HCT116 (cell line): ENCODE data around the gene DLG2. TPM values are rescaled to one million over a fixed set of nuclear protein-coding genes. Genes with fewer than 3 reads are reported as not detected.

ENCODE experiments used
- ATAC-seq: fragments of 200-7000 bp; cut with Tn5 transposase; 2 replicates; pipeline ENCODE4 v1.9.1; 2020; ENCODE audit warnings: mild to moderate bottlenecking, moderate library complexity
- BruUV-seq: library from RNA; stranded (reverse); fragments of 400-500 nt; replicated peaks from 2 replicates; lab custom pipeline; 2021; lab: Mats Ljungman, UMichigan
- CTCF ChIA-PET: fragments of 300-600 bp; sonication (Branson Sonifier 250); formaldehyde crosslinking; loops from one replicate; lab custom pipeline; 2021; ENCODE audit warnings: antibody characterized with exemption; lab: Charles Lee
- POLR2A ChIA-PET: fragments of 300-600, 350-600 bp; sonication (Branson Sonifier 250); formaldehyde crosslinking; loops from one replicate; lab custom pipeline; 2021; ENCODE audit warnings: antibody characterized with exemption; lab: Charles Lee
- RAD21 ChIA-PET, 2 experiments: fragments of 300-600 bp; sonication (Branson Sonifier 250); formaldehyde crosslinking; loops; one replicate each; lab custom pipeline; 2023; ENCODE audit warnings: low total read pairs in 2 of 2; ENCODE audit not compliant: uncharacterized antibody in 2 of 2, unreplicated experiment in 2 of 2, low non-redundant PET in 1 of 2; lab: Charles Lee
- DNase-seq: peaks from one replicate; pipeline ENCODE4 v3.0.0-alpha.2; 2010; ENCODE audit warnings: low read depth, low spot score
- H2AFZ ChIP-seq: fragments of 200-600 bp; shearing (Covaris generic), sonication (generic); 2 replicates; pipeline ENCODE4 v1.6.1; 2017; ENCODE audit warnings: low read depth, mixed run types, mixed read lengths, antibody characterized with exemption, low read length; ENCODE audit not compliant: poor library complexity, severe bottlenecking
- H3K27ac ChIP-seq: 2 replicates; pipeline ENCODE4 v1.5.1; 2012; ENCODE audit warnings: low read depth, low read length
- H3K27me3 ChIP-seq: fragments of 200-600 bp; sonication (generic); 2 replicates; pipeline ENCODE4 v1.6.1; 2016; ENCODE audit warnings: mixed run types, low read length, mixed read lengths; ENCODE audit not compliant: insufficient read depth
- H3K36me3 ChIP-seq, 2 experiments: fragments of 200-500 bp in 1 of 2; fragments of 200-600 bp in 1 of 2; sonication (Bioruptor generic) in 1 of 2; sonication (generic) in 1 of 2; 2 replicates each; pipeline versions ENCODE4 v1.5.1 to v1.6.1; 2014 to 2016; ENCODE audit warnings: low read length in 2 of 2, inconsistent platforms in 1 of 2, mixed read lengths in 1 of 2, mixed run types in 1 of 2; ENCODE audit not compliant: insufficient read depth in 2 of 2, control insufficient read depth in 1 of 2
- H3K4me1 ChIP-seq, 2 experiments: fragments of 200-600 bp in 1 of 2; sonication (generic) in 1 of 2; 2 replicates each; pipeline versions ENCODE4 v1.5.1 to v1.6.1; 2012 to 2017; ENCODE audit warnings: low read length in 2 of 2, inconsistent platforms in 1 of 2, mild to moderate bottlenecking in 1 of 2, mixed read lengths in 1 of 2, mixed run types in 1 of 2, moderate library complexity in 1 of 2; ENCODE audit not compliant: insufficient read depth in 2 of 2, control insufficient read depth in 1 of 2
- H3K4me2 ChIP-seq: fragments of 200-600 bp; sonication (generic); 2 replicates; pipeline ENCODE4 v1.6.1; 2017; ENCODE audit warnings: mixed run types, low read length, mixed read lengths
- H3K4me3 ChIP-seq, 2 experiments: fragments of 200-600 bp in 1 of 2; sonication (generic) in 1 of 2; replicated peaks in 1 of 2; 2 replicates each; pipeline ENCODE4 v1.5.1; 2011 to 2016; ENCODE audit warnings: low read length in 2 of 2, control low read depth in 1 of 2, low read depth in 1 of 2, mild to moderate bottlenecking in 1 of 2, mixed read lengths in 1 of 2, mixed run types in 1 of 2
- H3K79me2 ChIP-seq: fragments of 200-600 bp; sonication (generic); 2 replicates; pipeline ENCODE4 v1.6.1; 2017; ENCODE audit warnings: mild to moderate bottlenecking, mixed run types, low read length, moderate library complexity, mixed read lengths; ENCODE audit not compliant: insufficient read depth
- H3K9ac ChIP-seq: fragments of 200-600 bp; sonication (generic); 2 replicates; pipeline ENCODE4 v1.6.1; 2016; ENCODE audit warnings: low read length, mixed read lengths
- H3K9me2 ChIP-seq: fragments of 200-600 bp; sonication (generic), shearing (Covaris generic); 2 replicates; pipeline ENCODE4 v1.6.1; 2017; ENCODE audit warnings: mixed run types, mild to moderate bottlenecking, moderate library complexity; ENCODE audit not compliant: insufficient read depth
- H3K9me3 ChIP-seq, 2 experiments: fragments of 200-500 bp in 1 of 2; fragments of 200-600 bp in 1 of 2; sonication (Bioruptor generic) in 1 of 2; sonication (generic) in 1 of 2; 2 replicates each; pipeline ENCODE4 v1.6.1; 2014 to 2017; ENCODE audit warnings: low read length in 2 of 2, mixed read lengths in 2 of 2, inconsistent platforms in 1 of 2, low read depth in 1 of 2, mild to moderate bottlenecking in 1 of 2, mixed run types in 1 of 2, moderate library complexity in 1 of 2; ENCODE audit not compliant: control insufficient read depth in 1 of 2, insufficient read depth in 1 of 2
- H4K20me1 ChIP-seq: fragments of 200-600 bp; sonication (generic), shearing (Covaris generic); 2 replicates; pipeline ENCODE4 v1.6.1; 2017; ENCODE audit warnings: mixed run types, mild to moderate bottlenecking, moderate library complexity; ENCODE audit not compliant: insufficient read depth
- CBX3 ChIP-seq: IDR thresholded peaks from 2 replicates; pipeline ENCODE4 v1.6.1; 2012; ENCODE audit warnings: low read depth
- ELF1 ChIP-seq: IDR thresholded peaks from 2 replicates; pipeline ENCODE4 v1.6.1; 2012; ENCODE audit warnings: low read depth, borderline replicate concordance
- EZH2phosphoT487 ChIP-seq: fragments of 200-600 bp; IDR thresholded peaks from 2 replicates; pipeline ENCODE4 v1.6.1; 2018; ENCODE audit warnings: antibody characterized with exemption, borderline replicate concordance
- FOSL1 ChIP-seq: IDR thresholded peaks from 2 replicates; pipeline ENCODE4 v1.6.1; 2012; ENCODE audit warnings: low read depth
- JUND ChIP-seq: IDR thresholded peaks from 2 replicates; pipeline ENCODE4 v1.6.1; 2012
- RAD21 ChIP-seq: IDR thresholded peaks from 2 replicates; pipeline ENCODE4 v1.6.1; 2012; ENCODE audit warnings: low read depth, mild to moderate bottlenecking
- SIN3A ChIP-seq: IDR thresholded peaks from 2 replicates; pipeline ENCODE4 v1.6.1; 2012; ENCODE audit warnings: low read depth
- TCF7L2 ChIP-seq: IDR thresholded peaks from 2 replicates; pipeline ENCODE4 v1.7.0; 2011; ENCODE audit warnings: borderline replicate concordance, inconsistent platforms; ENCODE audit not compliant: insufficient read depth, insufficient read length; ENCODE audit errors: extremely low read depth
- YY1 ChIP-seq: IDR thresholded peaks from 2 replicates; pipeline ENCODE4 v1.6.1; 2011; ENCODE audit warnings: low read length, low read depth, moderate library complexity, mild to moderate bottlenecking; ENCODE audit not compliant: insufficient replicate concordance; ENCODE audit errors: extremely low read depth
- intact Hi-C: fragments of 100-400 bp; cut with micrococcal nuclease; formaldehyde crosslinking; loops from 2 replicates; pipeline ENCODE4 v1.10.0; 2022
- total RNA-seq: library from RNA; stranded (reverse); gene quantifications from one replicate; pipeline ENCODE4 v1.2.1, GENCODE V29; 2021; ENCODE audit not compliant: unreplicated experiment
- TF ChIP-seq, protein P1 (sequence below): IDR thresholded peaks from 2 replicates; pipeline ENCODE4 v1.6.1; 2012; ENCODE audit warnings: low read depth

DLG2 gene
- total RNA-seq, 1 experiment from 2014 or later, result 2.4 TPM

GRCh38 chr11:84793318-84793717, 833.8 kb downstream of the DLG2 start:
- no TSS peak for BruUV-seq
- H3K9me3 ChIP-seq, result no peaks in the 10 kb centered on the region
- H3K9ac ChIP-seq, result no peak overlapping the region
- no peak overlapping the region for H3K4me2 ChIP-seq
- H3K27ac ChIP-seq, result no peak overlapping the region
- H3K4me3 ChIP-seq, result no peak overlapping the region
- TF ChIP-seq EZH2phosphoT487, result no peak
- no peak for TF ChIP-seq SIN3A
- TF ChIP-seq, protein P1, sequence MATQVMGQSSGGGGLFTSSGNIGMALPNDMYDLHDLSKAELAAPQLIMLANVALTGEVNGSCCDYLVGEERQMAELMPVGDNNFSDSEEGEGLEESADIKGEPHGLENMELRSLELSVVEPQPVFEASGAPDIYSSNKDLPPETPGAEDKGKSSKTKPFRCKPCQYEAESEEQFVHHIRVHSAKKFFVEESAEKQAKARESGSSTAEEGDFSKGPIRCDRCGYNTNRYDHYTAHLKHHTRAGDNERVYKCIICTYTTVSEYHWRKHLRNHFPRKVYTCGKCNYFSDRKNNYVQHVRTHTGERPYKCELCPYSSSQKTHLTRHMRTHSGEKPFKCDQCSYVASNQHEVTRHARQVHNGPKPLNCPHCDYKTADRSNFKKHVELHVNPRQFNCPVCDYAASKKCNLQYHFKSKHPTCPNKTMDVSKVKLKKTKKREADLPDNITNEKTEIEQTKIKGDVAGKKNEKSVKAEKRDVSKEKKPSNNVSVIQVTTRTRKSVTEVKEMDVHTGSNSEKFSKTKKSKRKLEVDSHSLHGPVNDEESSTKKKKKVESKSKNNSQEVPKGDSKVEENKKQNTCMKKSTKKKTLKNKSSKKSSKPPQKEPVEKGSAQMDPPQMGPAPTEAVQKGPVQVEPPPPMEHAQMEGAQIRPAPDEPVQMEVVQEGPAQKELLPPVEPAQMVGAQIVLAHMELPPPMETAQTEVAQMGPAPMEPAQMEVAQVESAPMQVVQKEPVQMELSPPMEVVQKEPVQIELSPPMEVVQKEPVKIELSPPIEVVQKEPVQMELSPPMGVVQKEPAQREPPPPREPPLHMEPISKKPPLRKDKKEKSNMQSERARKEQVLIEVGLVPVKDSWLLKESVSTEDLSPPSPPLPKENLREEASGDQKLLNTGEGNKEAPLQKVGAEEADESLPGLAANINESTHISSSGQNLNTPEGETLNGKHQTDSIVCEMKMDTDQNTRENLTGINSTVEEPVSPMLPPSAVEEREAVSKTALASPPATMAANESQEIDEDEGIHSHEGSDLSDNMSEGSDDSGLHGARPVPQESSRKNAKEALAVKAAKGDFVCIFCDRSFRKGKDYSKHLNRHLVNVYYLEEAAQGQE, result no peak
- TF ChIP-seq TCF7L2, result no peak
- TF ChIP-seq CBX3, result no peak
- no peak for TF ChIP-seq RAD21
- TF ChIP-seq YY1, result no peak
- no peak for TF ChIP-seq FOSL1
- TF ChIP-seq ELF1, result no peak
- TF ChIP-seq JUND, result no peak
- intact Hi-C loops, result no loop called here
- POLR2A ChIA-PET, result no interaction called here
- RAD21 ChIA-PET, result no interaction called here
- no peaks in the 10 kb centered on the region for H4K20me1 ChIP-seq
- H3K9me2 ChIP-seq, result no peaks in the 10 kb centered on the region
- H3K79me2 ChIP-seq, result no peaks in the 10 kb centered on the region
- ATAC-seq (no peak), DNase-seq (no peak)
- H3K4me1 ChIP-seq, result no peaks in the 10 kb centered on the region
- H3K27me3 ChIP-seq, result no peaks in the 10 kb centered on the region
- H3K36me3 ChIP-seq, result no peaks in the 10 kb centered on the region
- no peak overlapping the region for H2AFZ ChIP-seq
- CTCF ChIA-PET, result no interaction called here
